ENCODE results near the gene DNHD1. TPM values are rescaled to one million over a fixed set of nuclear protein-coding genes. Genes with fewer than 3 reads are reported as not detected.

Gene DNHD1
- total and polyA plus RNA-seq, 8 donors: 1.8 to 45.1 (median 11.4) TPM

DNA sequence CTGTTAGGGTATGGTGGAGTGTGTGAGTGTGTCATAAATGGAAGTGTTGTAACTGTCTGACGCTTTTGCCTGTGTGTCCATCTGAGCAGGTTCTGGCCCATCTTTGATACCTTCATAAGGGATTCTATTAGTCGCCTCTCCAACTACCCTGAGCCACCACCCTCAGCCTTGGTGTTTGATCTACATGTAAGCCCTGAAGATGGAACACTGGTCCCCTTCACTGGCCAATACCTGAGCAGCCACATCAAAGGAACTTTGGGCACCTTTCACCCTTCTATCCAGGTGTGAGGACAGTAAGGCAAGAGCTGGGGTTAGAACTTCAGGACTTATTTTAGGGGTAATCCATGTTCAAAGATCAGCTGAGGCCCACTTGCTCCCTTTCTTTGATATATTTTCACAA lies 51.0 kb downstream of the DNHD1 start:
- Histone ChIP-seq H3K36me3 (peaks cover 0 to 45% (median 31%) of the 10 kb centered on the region in 4 donors), H3K4me3 (no peak overlapping the region), H3K27ac (no peak overlapping the region), H3K4me1 (no peaks in the 10 kb centered on the region), H3K27me3 (no peaks in the 10 kb centered on the region), H3K9me3 (no peaks in the 10 kb centered on the region)
- intact Hi-C loops (cut with DNase I; ENCODE audit: low total_unique reads): no loop called here
- TF ChIP-seq POLR2A (IDR thresholded peaks at IDR 0.05): no peak
- TF ChIP-seq EP300 (IDR thresholded peaks at IDR 0.05): no peak
- no peak for TF ChIP-seq POLR2AphosphoS5 (IDR thresholded peaks at IDR 0.05)
- TF ChIP-seq, protein P1, sequence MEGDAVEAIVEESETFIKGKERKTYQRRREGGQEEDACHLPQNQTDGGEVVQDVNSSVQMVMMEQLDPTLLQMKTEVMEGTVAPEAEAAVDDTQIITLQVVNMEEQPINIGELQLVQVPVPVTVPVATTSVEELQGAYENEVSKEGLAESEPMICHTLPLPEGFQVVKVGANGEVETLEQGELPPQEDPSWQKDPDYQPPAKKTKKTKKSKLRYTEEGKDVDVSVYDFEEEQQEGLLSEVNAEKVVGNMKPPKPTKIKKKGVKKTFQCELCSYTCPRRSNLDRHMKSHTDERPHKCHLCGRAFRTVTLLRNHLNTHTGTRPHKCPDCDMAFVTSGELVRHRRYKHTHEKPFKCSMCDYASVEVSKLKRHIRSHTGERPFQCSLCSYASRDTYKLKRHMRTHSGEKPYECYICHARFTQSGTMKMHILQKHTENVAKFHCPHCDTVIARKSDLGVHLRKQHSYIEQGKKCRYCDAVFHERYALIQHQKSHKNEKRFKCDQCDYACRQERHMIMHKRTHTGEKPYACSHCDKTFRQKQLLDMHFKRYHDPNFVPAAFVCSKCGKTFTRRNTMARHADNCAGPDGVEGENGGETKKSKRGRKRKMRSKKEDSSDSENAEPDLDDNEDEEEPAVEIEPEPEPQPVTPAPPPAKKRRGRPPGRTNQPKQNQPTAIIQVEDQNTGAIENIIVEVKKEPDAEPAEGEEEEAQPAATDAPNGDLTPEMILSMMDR (IDR thresholded peaks at IDR 0.05): no peak
- DNase-seq: no peak
- 84 to 100% (median 94%) methylated on average over 2 of the region's 2 CpGs for WGBS, 5 donors

DNA sequence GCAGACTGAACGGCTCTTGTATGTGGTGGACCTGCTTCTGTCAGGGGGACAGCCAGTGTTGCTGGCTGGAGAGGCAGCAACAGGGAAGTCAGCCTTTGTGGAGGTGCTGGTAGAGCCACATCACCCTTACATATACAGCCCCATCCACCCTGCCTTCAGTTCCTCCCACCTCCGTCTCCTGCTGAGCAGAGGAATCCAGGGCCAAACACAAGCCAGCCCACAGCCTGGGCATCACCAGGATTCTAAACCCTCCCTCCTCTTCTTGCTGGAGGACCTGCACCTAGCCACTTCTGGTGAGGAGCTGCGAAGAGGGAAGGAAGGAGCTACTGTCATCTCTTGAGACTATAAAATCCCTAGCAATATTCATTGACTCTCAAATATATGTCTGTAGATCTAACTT lies 51.6 kb downstream of the DNHD1 start:
- DNase-seq: no peak
- TF ChIP-seq EP300 (IDR thresholded peaks at IDR 0.05) (no peak), POLR2AphosphoS5 (IDR thresholded peaks at IDR 0.05) (no peak), POLR2A (IDR thresholded peaks at IDR 0.05) (no peak)
- TF ChIP-seq, protein P1 (IDR thresholded peaks at IDR 0.05): no peak
- Histone ChIP-seq H3K36me3 (peaks cover 0 to 45% (median 31%) of the 10 kb centered on the region in 4 donors), H3K9me3 (no peaks in the 10 kb centered on the region), H3K4me1 (no peaks in the 10 kb centered on the region), H3K27ac (no peak overlapping the region), H3K4me3 (no peak overlapping the region), H3K27me3 (no peaks in the 10 kb centered on the region)
- WGBS, 5 donors: 80 to 91% (median 85%) methylated on average over 3 of the region's 3 CpGs
- intact Hi-C loops (cut with DNase I; ENCODE audit: low total_unique reads): no loop called here

DNA sequence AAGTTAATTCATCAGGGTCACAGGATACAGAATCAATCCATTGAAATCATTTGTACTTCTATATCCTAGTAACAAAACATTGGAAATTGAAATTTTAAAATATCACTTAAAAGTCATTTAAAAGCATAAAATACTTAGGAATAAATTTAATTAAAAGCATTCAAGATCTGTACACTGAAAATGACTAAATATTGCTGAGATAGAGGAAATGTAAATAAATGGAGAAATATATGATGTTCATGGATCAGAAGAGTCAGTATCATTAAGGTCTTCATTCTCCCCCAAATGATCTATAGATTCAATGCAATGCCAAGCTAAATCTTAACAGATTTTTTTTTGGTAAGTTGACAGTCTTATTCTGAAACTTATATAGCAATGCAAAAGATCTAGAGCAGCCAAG lies 56.6 kb downstream of the DNHD1 start:
- no peaks in the 10 kb centered on the region for H3K27me3 ChIP-seq
- no peaks in the 10 kb centered on the region for H3K9me3 ChIP-seq
- TF ChIP-seq, protein P1 (IDR thresholded peaks at IDR 0.05): no peak
- TF ChIP-seq POLR2A (IDR thresholded peaks at IDR 0.05) (no peak), POLR2AphosphoS5 (IDR thresholded peaks at IDR 0.05) (no peak), EP300 (IDR thresholded peaks at IDR 0.05) (no peak)
- no peaks in the 10 kb centered on the region for H3K4me1 ChIP-seq
- H3K27ac ChIP-seq: no peak overlapping the region
- intact Hi-C loops (cut with DNase I; ENCODE audit: low total_unique reads): no loop called here
- no peak for DNase-seq
- H3K4me3 ChIP-seq: no peak overlapping the region
- H3K36me3 ChIP-seq: peaks cover 0 to 22% (median 5%) of the 10 kb centered on the region in 4 donors

DNA sequence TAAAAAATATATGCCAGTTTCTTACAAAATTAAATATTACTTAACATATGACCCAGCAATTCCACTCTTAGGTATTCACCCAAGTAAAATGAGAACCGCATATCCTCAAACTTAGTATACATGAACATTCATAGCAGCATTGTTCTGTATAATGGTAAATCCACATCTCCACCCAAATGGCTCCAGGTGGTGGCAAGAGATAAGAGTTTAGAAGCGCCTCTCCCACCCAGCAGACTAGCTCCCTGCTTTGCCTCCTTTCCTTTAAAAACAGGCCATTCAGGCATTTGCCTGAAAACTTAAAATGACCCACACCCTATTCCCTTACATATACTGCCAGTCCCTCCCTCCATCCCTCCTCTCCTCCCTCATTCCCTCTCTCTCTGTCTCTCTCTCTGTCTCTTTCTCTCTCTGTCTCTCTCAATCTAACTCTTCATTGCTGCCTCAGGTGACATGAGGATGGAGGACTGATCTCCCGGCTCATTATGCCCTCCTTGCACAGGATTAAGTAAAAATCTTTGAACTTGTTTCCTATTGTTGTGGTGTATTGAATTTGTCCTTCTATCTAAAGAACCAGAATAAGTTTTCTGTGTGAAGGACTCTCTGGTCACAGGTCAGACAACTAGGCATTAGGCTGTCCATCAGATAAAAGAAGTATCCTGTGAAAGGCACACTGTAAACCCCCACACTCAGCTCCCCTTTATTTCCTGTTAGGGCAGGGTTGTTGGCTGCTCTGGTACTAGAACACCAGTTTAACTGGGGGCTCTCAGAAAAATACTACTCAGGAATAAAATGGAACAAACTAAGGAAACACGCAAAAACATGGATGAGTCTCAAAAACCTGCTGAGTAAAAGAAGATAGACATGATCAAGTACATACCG lies 58.0 kb downstream of the DNHD1 start:
- Histone ChIP-seq H3K4me3 (no peak overlapping the region), H3K4me1 (no peaks in the 10 kb centered on the region), H3K27me3 (no peaks in the 10 kb centered on the region), H3K36me3 (peaks cover 0 to 23% (median 5%) of the 10 kb centered on the region in 4 donors), H3K9me3 (no peaks in the 10 kb centered on the region), H3K27ac (no peak overlapping the region)
- intact Hi-C loops (cut with DNase I; ENCODE audit: low total_unique reads): no loop called here
- WGBS, 5 donors: 80 to 86% (median 83%) methylated on average over 5 of the region's 5 CpGs
- no peak for TF ChIP-seq EP300 (IDR thresholded peaks at IDR 0.05)
- TF ChIP-seq, protein P1 (IDR thresholded peaks at IDR 0.05): no peak
- no peak for TF ChIP-seq POLR2AphosphoS5 (IDR thresholded peaks at IDR 0.05)
- TF ChIP-seq POLR2A (IDR thresholded peaks at IDR 0.05): no peak
- no peak for DNase-seq

Data from stomach (tissue), 9 donors.